Measurements from ENCODE around the gene HLF. TPM values are rescaled to one million over a fixed set of nuclear protein-coding genes. Genes with fewer than 3 reads are reported as not detected.

HLF gene, protein sequence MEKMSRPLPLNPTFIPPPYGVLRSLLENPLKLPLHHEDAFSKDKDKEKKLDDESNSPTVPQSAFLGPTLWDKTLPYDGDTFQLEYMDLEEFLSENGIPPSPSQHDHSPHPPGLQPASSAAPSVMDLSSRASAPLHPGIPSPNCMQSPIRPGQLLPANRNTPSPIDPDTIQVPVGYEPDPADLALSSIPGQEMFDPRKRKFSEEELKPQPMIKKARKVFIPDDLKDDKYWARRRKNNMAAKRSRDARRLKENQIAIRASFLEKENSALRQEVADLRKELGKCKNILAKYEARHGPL
- not detected in 2 replicates for total RNA-seq

DNA sequence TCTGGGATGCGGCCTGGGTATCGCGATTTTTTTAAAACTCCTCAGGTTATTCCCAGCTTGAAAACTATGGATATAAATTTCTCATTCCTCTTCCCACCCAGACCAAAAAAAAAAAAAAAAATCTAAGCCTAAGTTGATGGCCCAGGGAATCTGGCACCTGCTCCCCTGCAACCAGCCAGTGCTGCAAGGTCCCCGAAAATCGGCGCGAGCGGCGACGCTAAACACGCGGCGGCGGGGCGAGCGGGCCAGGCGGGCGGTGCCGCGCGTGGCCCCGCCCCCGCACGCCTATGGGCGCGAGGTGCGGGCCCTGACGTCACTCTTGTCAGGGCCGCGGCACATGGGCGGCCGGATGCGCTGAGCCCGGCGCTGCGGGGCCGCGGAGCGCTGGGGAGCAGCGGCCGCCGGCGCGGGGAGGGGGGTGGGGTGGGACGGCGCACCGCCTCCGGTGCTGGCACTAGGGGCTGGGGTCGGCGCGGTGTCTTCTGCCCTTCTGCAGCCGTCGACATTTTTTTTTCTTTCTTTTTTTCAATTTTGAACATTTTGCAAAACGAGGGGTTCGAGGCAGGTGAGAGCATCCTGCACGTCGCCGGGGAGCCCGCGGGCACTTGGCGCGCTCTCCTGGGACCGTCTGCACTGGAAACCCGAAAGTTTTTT, at the start of gene HLF:
TSS of gene HLF (plus strand) at position 316 of the 654 bp plus-strand sequence. CDS start 525 bp downstream, outside the sequence.
- TF ChIP-seq, protein P1, sequence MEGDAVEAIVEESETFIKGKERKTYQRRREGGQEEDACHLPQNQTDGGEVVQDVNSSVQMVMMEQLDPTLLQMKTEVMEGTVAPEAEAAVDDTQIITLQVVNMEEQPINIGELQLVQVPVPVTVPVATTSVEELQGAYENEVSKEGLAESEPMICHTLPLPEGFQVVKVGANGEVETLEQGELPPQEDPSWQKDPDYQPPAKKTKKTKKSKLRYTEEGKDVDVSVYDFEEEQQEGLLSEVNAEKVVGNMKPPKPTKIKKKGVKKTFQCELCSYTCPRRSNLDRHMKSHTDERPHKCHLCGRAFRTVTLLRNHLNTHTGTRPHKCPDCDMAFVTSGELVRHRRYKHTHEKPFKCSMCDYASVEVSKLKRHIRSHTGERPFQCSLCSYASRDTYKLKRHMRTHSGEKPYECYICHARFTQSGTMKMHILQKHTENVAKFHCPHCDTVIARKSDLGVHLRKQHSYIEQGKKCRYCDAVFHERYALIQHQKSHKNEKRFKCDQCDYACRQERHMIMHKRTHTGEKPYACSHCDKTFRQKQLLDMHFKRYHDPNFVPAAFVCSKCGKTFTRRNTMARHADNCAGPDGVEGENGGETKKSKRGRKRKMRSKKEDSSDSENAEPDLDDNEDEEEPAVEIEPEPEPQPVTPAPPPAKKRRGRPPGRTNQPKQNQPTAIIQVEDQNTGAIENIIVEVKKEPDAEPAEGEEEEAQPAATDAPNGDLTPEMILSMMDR (IDR thresholded peaks at IDR 0.05; ENCODE audit: insufficient read depth, low read depth, low read length), result no peak
- DNase-seq (ENCODE audit: low read depth), result peak; percentile 51
- H3K4me3 ChIP-seq (ENCODE audit: low read depth, low read length), result peak within 1 kb of the TSS; percentile 18

DNA sequence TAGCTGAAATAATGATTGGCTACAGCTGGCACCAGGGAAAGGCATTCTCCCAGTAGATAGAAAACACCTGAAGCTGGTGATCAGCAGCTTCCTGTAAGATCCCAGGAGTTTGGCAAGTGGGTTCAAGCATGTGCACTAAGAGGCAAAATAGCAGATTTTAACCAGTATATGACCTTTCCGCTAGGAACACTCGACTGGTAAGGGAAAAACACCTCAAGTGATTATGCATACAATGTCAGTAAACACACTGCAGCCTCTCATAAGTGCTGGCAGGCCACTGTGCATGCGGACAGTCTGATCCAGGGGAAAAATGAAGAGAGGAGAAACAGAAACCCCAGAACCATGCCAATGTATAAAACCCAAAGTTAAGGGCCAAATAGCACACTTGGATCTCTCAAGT, 49.0 kb upstream of the HLF start:
- no peak overlapping the region for H3K4me3 ChIP-seq (ENCODE audit: low read depth, low read length)
- TF ChIP-seq, protein P1 (IDR thresholded peaks at IDR 0.05; ENCODE audit: insufficient read depth, low read depth, low read length), result no peak
- no peak for DNase-seq (ENCODE audit: low read depth)

DNA sequence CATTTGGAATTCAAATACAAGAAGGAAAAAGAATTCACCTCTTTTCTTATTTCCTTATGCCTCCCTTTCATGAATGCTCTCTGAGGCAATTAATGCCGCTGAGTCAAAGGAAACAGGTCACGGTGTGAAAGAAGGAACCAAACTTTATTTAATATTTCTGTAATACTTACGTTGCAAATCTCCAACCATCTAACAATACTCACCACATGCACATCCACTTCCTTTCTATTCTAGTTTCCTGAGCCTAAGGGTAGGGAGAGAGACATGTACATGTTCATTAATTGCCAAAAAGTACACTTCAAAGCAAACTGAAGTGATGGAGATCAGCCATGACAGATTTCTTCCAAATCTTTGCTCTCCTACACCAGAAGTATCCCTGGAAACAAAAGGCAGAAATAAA, 47.9 kb upstream of the HLF start:
- DNase-seq (ENCODE audit: low read depth), result no peak
- no peak overlapping the region for H3K4me3 ChIP-seq (ENCODE audit: low read depth, low read length)
- TF ChIP-seq, protein P1 (IDR thresholded peaks at IDR 0.05; ENCODE audit: insufficient read depth, low read depth, low read length), result no peak

DNA sequence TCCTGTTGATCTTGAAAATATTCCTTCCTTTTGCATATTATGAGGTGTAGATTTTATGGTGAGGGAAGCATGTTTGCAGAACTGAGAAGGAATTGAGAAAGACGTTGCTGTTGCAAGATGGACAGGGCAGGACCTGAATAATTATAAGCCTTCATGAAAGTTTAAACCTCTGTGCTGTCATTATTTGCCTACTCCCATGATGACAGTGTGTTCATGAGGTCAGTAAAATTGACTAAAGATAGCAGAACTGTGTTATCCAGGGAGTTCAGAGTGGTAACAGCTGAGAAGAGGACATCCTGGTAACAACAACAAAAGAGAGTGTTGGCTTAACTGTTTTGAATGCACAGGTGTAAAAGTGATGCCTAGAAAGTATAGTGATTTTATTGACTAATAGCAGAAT, 45.3 kb upstream of the HLF start:
- H3K4me3 ChIP-seq (ENCODE audit: low read depth, low read length), result no peak overlapping the region
- TF ChIP-seq, protein P1 (IDR thresholded peaks at IDR 0.05; ENCODE audit: insufficient read depth, low read depth, low read length), result no peak
- no peak for DNase-seq (ENCODE audit: low read depth)

DNA sequence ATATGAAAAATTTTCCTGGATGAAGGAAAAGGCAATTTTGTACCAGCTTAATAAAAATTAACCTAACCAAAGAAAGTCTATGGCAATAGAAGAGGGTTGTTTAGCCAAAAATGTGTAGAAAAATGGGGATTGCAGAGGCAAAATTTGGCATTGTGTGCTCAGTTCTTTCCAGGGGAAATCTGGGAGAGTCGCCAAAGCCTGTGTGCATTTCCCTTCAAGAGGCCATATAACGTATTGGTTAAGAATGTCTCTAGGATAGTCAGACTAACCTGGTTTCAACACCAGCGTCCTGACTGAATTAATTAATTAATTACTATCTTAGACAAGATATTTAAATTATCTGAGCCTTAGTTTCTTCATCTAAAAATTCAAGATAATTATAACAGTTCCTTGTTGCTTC, 44.8 kb upstream of the HLF start:
- no peak overlapping the region for H3K4me3 ChIP-seq (ENCODE audit: low read depth, low read length)
- TF ChIP-seq, protein P1 (IDR thresholded peaks at IDR 0.05; ENCODE audit: insufficient read depth, low read depth, low read length), result no peak
- DNase-seq (ENCODE audit: low read depth), result no peak

DNA sequence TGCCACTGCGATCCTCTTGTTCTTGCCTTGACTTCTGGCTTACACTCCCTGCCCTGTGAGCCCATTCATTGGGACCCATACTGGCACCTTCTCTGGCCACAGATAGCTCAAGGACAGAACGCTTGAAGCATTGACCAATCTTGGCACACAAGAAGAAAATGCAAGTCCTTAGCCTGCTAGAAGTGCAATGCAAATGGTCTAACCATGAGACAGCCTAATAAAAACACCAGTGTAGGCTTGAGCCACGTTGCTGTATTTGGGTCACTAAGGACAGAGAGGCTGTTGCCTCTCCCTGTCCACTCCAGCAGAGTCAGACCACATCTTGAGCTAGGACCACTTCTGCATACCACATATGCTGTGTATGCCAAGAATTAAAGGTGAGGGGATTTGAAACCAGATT, 41.2 kb upstream of the HLF start:
- H3K4me3 ChIP-seq (ENCODE audit: low read depth, low read length), result no peak overlapping the region
- DNase-seq (ENCODE audit: low read depth), result no peak
- TF ChIP-seq, protein P1 (IDR thresholded peaks at IDR 0.05; ENCODE audit: insufficient read depth, low read depth, low read length), result no peak

All from fibroblast of villous mesenchyme (primary cell).